ENCODE results near the gene HGF.

GRCh38 chr7:81788246-81788645, 18.4 kb upstream of the HGF start:
- TF ChIP-seq GATA3 (IDR thresholded peaks at IDR 0.05; ENCODE audit: low read depth, low read length) (no peak), GATA2 (IDR thresholded peaks at IDR 0.05; ENCODE audit: low read depth, low read length) (no peak)

All from SH-SY5Y (cell line).